Heart left ventricle (tissue), 16 donors: ENCODE measurements around the gene SLC43A2. TPM values are rescaled to one million over a fixed set of nuclear protein-coding genes. Genes with fewer than 3 reads are reported as not detected.
A peak's percentile ranks its signal among the peaks of the same experiment; 100 is the strongest.

Source experiments
- ATAC-seq, 4 donors: fragments of 200-7000 bp; cut with Tn5 transposase; one replicate each; pipeline ENCODE4 v1.9.1; 2020 to 2022; ENCODE audit warnings: moderate library complexity in 4 of 4, mild to moderate bottlenecking in 3 of 4, moderate number of reproducible peaks in 1 of 4
- DNase-seq, 5 donors: peaks; one replicate each; pipeline ENCODE4 v3.0.0-alpha.2; 2020
- H3K27ac ChIP-seq, 12 donors: fragments of 200-600 bp; sonication (generic) in 4 of 12; one replicate each; pipeline versions ENCODE4 v1.5.0 to v1.8.0; 2016 to 2022; ENCODE audit warnings: mild to moderate bottlenecking in 2 of 12
- H3K27me3 ChIP-seq, 9 donors: fragments of 200-600 bp; sonication (generic) in 2 of 9; one replicate each; pipeline versions ENCODE4 v1.5.1 to v1.8.0; 2016 to 2022; ENCODE audit warnings: mild to moderate bottlenecking in 3 of 9
- H3K36me3 ChIP-seq, 9 donors: fragments of 200-600 bp; sonication (generic) in 2 of 9; one replicate each; pipeline versions ENCODE4 v1.5.0 to v1.8.0; 2018 to 2022; ENCODE audit warnings: mild to moderate bottlenecking in 2 of 9
- H3K4me1 ChIP-seq, 12 donors: fragments of 200-600 bp; sonication (generic) in 4 of 12; one replicate each; pipeline versions ENCODE4 v1.5.0 to v1.8.0; 2016 to 2022; ENCODE audit warnings: mild to moderate bottlenecking in 3 of 12
- H3K4me3 ChIP-seq, 12 donors: fragments of 200-600 bp; sonication (generic) in 4 of 12; one replicate each; pipeline versions ENCODE4 v1.5.0 to v1.8.0; 2017 to 2022; ENCODE audit warnings: mild to moderate bottlenecking in 9 of 12, moderate library complexity in 4 of 12
- H3K9me3 ChIP-seq, 12 donors: fragments of 200-600 bp; sonication (generic) in 4 of 12; one replicate each; pipeline versions ENCODE4 v1.5.0 to v1.8.0; 2016 to 2022; ENCODE audit warnings: mild to moderate bottlenecking in 1 of 12
- CTCF ChIP-seq, 12 donors: fragments of 200-600 bp; sonication (generic) in 4 of 12; IDR thresholded peaks; one replicate each; pipeline versions ENCODE4 v1.5.0 to v1.8.0; 2018 to 2022; ENCODE audit warnings: antibody characterized with exemption in 12 of 12, mild to moderate bottlenecking in 5 of 12
- POLR2A ChIP-seq, 2 donors: fragments of 450-650 bp; IDR thresholded peaks; one replicate each; pipeline ENCODE4 v1.6.1; 2017; ENCODE audit warnings: antibody characterized with exemption in 2 of 2, mild to moderate bottlenecking in 2 of 2, moderate library complexity in 2 of 2
- WGBS, 4 donors: extraction: QIAGEN DNeasy Blood & Tissue Kit in 2 of 4; methylation state at CpG; one replicate each; pipeline versions ENCODE4 v1.1.5 to v1.1.7; 2013 to 2018; 5-methylcytosine and 5-hydroxymethylcytosine counted together
- intact Hi-C, 10 donors: fragments of 100-400 bp; cut with DNase I; formaldehyde crosslinking; loops; one replicate each; pipeline versions ENCODE4 v1.11.1 to v1.14.2; 2022
- polyA plus RNA-seq, 2 donors: library from polyadenylated mRNA; stranded (reverse); fragments of 200-250 nt; gene quantifications; one replicate each; pipeline ENCODE4 v1.2.3, GENCODE V29; 2013
- total RNA-seq, 9 donors: library from RNA; depleted of rRNA in 2 of 9; stranded (reverse); fragments of >200 nt in 2 of 9; fragmentation: NEBNext Ultra II Directional in 3 of 9; extraction: Animal tissue kit (Norgen Biotek cat#: 25700) in 3 of 9; gene quantifications; one replicate each; pipeline versions ENCODE4 v1.1.0 to v1.2.4, GENCODE V29; 2016 to 2023
- donor health status: ischemic (EF 13 %, LVEDD 7.1; RV severe dilation, severe dysfunction).
- donor health status: healthy with polysubstance abuse.
- donor health status: DM: no; HTN: yes; CAD: no.
- donor health status: DM: no; HTN: no; CAD: no.
- donor health status: ischemic (EF 25% LVEDD 6.9; RV normal size, moderate dysfunction).
- donor health status: ischemic (EF 25% LVEDD 5.7; RV mildly dilated, moderate dysfunction).
- donor health status: healthy.
- donor health status: DM: yes; HTN: yes; CAD: no.
- donor health status: ischemic (EF 35%, LVEDD 5.7; RV mildly dilated, moderate dysfunction).
- donor health status: nonischemic (EF 11% LVEDD 7.7; RV severe dilation, severe dysfunction).
- donor health status: DM: yes; HTN: yes; CAD: no.
- donor health status: PGD.
- donor health status: ischemic (EF 29% LVEDD 5.4; RV normal size, mild dysfunction).
- donor health status: nonischemic (EF 23%, LVEDD 6.1; RV moderate dilation, normal function).

SLC43A2 gene
- total and polyA plus RNA-seq, 11 donors, result 1.4 to 29.1 (median 6.8) TPM

GRCh38 chr17:1577182-1577581 lies 51.5 kb downstream of the SLC43A2 start:
- Histone ChIP-seq H3K9me3 (no peaks in the 10 kb centered on the region), H3K4me1 (peaks cover 0 to 53% (median 35%) of the 10 kb centered on the region in 12 donors), H3K27ac (peak overlapping the region; percentile 10 to 96 (median 81)), H3K27me3 (no peaks in the 10 kb centered on the region), H3K36me3 (peaks cover 0 to 3% (median 0%) of the 10 kb centered on the region in 9 donors), H3K4me3 (peak overlapping the region in 5 of 12 donors; percentile 2 to 28 (median 21))
- 18 to 33% (median 24%) methylated on average over 7 to 12 of the region's 12 CpGs for WGBS, 4 donors
- intact Hi-C loops, result loop anchor here in 4 of 10 donors (5.0 to 10.0 kb wide), 3 partner anchors 50 to 138 kb away; partner anchors contain the start of genes RILP (in 4 of the 4), SCARF1 (in 4 of the 4), SLC43A2 (in 2 of the 4) and TLCD2 (in 1 of the 4)
- TF ChIP-seq POLR2A (IDR thresholded peaks at IDR 0.05) (peak in 1 of 2 donors; percentile 32), CTCF (IDR thresholded peaks at IDR 0.05) (no peak)
- DNase-seq (peak; percentile 85 to 93 (median 92)), ATAC-seq (peak; percentile 81 to 88 (median 86))

- no peak for DNase-seq
These were observed 52.1 kb downstream of the SLC43A2 start for GRCh38 chr17:1576500-1576899.

GRCh38 chr17:1574697-1575471 lies 53.8 kb downstream of the SLC43A2 start:
- intact Hi-C loops, result loop anchor here (1.0 to 10.0 kb wide), 10 partner anchors 52 to 142 kb away; partner anchors contain the start of genes RILP (in 7 of the 10), SCARF1 (in 7 of the 10), SLC43A2 (in 6 of the 10) and TLCD2 (in 1 of the 10)
- Histone ChIP-seq H3K4me1 (peaks cover 0 to 53% (median 35%) of the 10 kb centered on the region in 12 donors), H3K27ac (peak overlapping the region in 9 of 12 donors; percentile 15 to 96 (median 59)), H3K36me3 (no peaks in the 10 kb centered on the region), H3K4me3 (peak overlapping the region in 1 of 12 donors; percentile 7), H3K9me3 (no peaks in the 10 kb centered on the region), H3K27me3 (no peaks in the 10 kb centered on the region)
- DNase-seq, result no peak
- 32 to 73% (median 43%) methylated on average over 12 to 45 of the region's 45 CpGs for WGBS, 4 donors
- TF ChIP-seq POLR2A (IDR thresholded peaks at IDR 0.05) (no peak), CTCF (IDR thresholded peaks at IDR 0.05) (peak in 3 of 12 donors; percentile 4 to 21 (median 5))
- ATAC-seq, result no peak

More at GRCh38 chr17:1576500-1576899, 52.1 kb downstream of the SLC43A2 start:
- peak overlapping the region in 10 of 12 donors; percentile 10 to 96 (median 84) for H3K27ac ChIP-seq
- peaks cover 0 to 2% (median 0%) of the 10 kb centered on the region in 9 donors for H3K36me3 ChIP-seq
- no peak overlapping the region for H3K4me3 ChIP-seq
- WGBS, 4 donors, result 86 to 91% (median 89%) methylated on average over 15 of the region's 15 CpGs
- ATAC-seq, result no peak
- H3K27me3 ChIP-seq, result no peaks in the 10 kb centered on the region
- no peaks in the 10 kb centered on the region for H3K9me3 ChIP-seq
- H3K4me1 ChIP-seq, result peaks cover 0 to 53% (median 35%) of the 10 kb centered on the region in 12 donors
- TF ChIP-seq POLR2A (IDR thresholded peaks at IDR 0.05) (no peak), CTCF (IDR thresholded peaks at IDR 0.05) (no peak)
- intact Hi-C loops, result loop anchor here in 4 of 10 donors (5.0 to 10.0 kb wide), 3 partner anchors 51 to 138 kb away; partner anchors contain the start of genes RILP (in 4 of the 4), SCARF1 (in 4 of the 4), SLC43A2 (in 2 of the 4) and TLCD2 (in 1 of the 4)
